Fibroblast of lung (primary cell): ENCODE measurements around the gene BTBD8.

ENCODE experiments used
- EZH2 ChIP-seq: IDR thresholded peaks from 2 replicates; pipeline ENCODE4 v1.5.1; 2012; ENCODE audit warnings: low read length, control low read depth, mild to moderate bottlenecking; ENCODE audit errors: missing control alignments
- TF ChIP-seq, protein P1 (sequence below), 2 donors: IDR thresholded peaks in 1 of 2; conservative IDR thresholded peaks in 1 of 2; 1 replicate in 1 of 2; 2 replicates in 1 of 2; pipeline ENCODE4 v1.5.1; 2011 to 2012; ENCODE audit warnings: low read length in 2 of 2, control low read depth in 1 of 2, inconsistent platforms in 1 of 2, low read depth in 1 of 2, mild to moderate bottlenecking in 1 of 2

DNA sequence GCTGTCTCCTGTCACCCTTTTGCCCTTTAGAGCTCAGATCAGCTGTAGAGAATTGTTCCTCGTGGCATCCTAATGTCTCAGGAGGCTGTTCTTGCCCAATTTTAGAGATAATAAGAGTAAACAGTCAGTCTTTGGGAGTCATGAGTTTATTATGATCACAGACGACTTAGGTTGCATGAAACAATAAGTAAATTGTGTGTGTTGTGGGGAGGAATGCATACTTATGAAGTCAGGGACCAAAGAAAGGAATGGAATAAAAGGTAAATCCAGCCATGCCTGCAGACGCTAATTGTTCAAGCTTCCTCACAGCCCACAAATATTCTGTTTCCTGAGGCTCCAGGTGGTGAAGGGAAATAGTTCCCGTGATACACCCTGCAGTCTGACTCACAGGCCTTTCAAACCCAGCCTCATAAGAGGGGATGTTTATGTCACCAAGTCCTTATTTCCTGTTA, 49.5 kb upstream of the BTBD8 start:
- TF ChIP-seq, protein P1, sequence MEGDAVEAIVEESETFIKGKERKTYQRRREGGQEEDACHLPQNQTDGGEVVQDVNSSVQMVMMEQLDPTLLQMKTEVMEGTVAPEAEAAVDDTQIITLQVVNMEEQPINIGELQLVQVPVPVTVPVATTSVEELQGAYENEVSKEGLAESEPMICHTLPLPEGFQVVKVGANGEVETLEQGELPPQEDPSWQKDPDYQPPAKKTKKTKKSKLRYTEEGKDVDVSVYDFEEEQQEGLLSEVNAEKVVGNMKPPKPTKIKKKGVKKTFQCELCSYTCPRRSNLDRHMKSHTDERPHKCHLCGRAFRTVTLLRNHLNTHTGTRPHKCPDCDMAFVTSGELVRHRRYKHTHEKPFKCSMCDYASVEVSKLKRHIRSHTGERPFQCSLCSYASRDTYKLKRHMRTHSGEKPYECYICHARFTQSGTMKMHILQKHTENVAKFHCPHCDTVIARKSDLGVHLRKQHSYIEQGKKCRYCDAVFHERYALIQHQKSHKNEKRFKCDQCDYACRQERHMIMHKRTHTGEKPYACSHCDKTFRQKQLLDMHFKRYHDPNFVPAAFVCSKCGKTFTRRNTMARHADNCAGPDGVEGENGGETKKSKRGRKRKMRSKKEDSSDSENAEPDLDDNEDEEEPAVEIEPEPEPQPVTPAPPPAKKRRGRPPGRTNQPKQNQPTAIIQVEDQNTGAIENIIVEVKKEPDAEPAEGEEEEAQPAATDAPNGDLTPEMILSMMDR (conservative IDR thresholded peaks at IDR 0.05 in 1 of 2, IDR thresholded peaks at IDR 0.05 in 1 of 2; ENCODE audit: low read depth in 1 of 2, low read length in 2 of 2): no peak
- TF ChIP-seq EZH2: no peak
